Lower lobe of right lung (tissue), 2 donors: Measurements from ENCODE around the gene ROBO2. TPM values are rescaled to one million over a fixed set of nuclear protein-coding genes. Genes with fewer than 3 reads are reported as not detected.

Experiments used
- ATAC-seq, 2 donors: fragments of 200-7000 bp; cut with Tn5 transposase; one replicate each; pipeline ENCODE4 v1.9.1; 2020 to 2022; ENCODE audit warnings: mild to moderate bottlenecking in 2 of 2, moderate library complexity in 2 of 2
- DNase-seq: peaks from one replicate; pipeline ENCODE4 v3.0.0-alpha.2; 2020
- H3K27ac ChIP-seq: fragments of 200-600 bp; one replicate; pipeline ENCODE4 v1.8.0; 2022
- H3K27me3 ChIP-seq: fragments of 200-600 bp; one replicate; pipeline ENCODE4 v1.8.0; 2022; ENCODE audit warnings: low read depth
- H3K36me3 ChIP-seq: fragments of 200-600 bp; one replicate; pipeline ENCODE4 v1.8.0; 2022; ENCODE audit warnings: mild to moderate bottlenecking
- H3K4me1 ChIP-seq: fragments of 200-600 bp; one replicate; pipeline ENCODE4 v1.8.0; 2022
- H3K4me3 ChIP-seq: fragments of 200-600 bp; one replicate; pipeline ENCODE4 v1.8.0; 2022; ENCODE audit warnings: mild to moderate bottlenecking
- H3K9me3 ChIP-seq: fragments of 200-600 bp; one replicate; pipeline ENCODE4 v1.8.0; 2022
- CTCF ChIP-seq: fragments of 200-600 bp; IDR thresholded peaks from one replicate; pipeline ENCODE4 v1.8.0; 2022; ENCODE audit warnings: antibody characterized with exemption, mild to moderate bottlenecking
- intact Hi-C: fragments of 100-400 bp; cut with DNase I; formaldehyde crosslinking; loops from one replicate; pipeline ENCODE4 v1.11.0; 2022
- total RNA-seq: library from RNA; stranded (reverse); fragmentation: NEBNext Ultra II Directional; extraction: Animal tissue kit (Norgen Biotek cat#: 25700); gene quantifications from one replicate; pipeline ENCODE4 v1.2.1, GENCODE V29; 2021
- donor health status: DM: no; HTN: yes; CAD: no; lungs with severe emphysema.

Gene ROBO2
- total RNA-seq, 1 donor from 2014 or later = 11.8 TPM

GRCh38 chr3:77342027-77342426 is 302.1 kb downstream of the ROBO2 start:
- no peak for TF ChIP-seq CTCF

GRCh38 chr3:77342688-77343087 is 302.8 kb downstream of the ROBO2 start:
- H3K36me3 ChIP-seq = no peaks in the 10 kb centered on the region
- H3K4me3 ChIP-seq = no peak overlapping the region
- ATAC-seq = no peak

More at GRCh38 chr3:77342027-77342426, 302.1 kb downstream of the ROBO2 start:
- no peak overlapping the region for H3K27ac ChIP-seq
- no peaks in the 10 kb centered on the region for H3K9me3 ChIP-seq
- intact Hi-C loops = no loop called here
- H3K27me3 ChIP-seq = no peaks in the 10 kb centered on the region
- no peaks in the 10 kb centered on the region for H3K36me3 ChIP-seq
- no peak for DNase-seq
- no peaks in the 10 kb centered on the region for H3K4me1 ChIP-seq
- no peak for ATAC-seq
- H3K4me3 ChIP-seq = no peak overlapping the region

GRCh38 chr3:77345009-77345408 is 305.1 kb downstream of the ROBO2 start:
- no peak overlapping the region for H3K27ac ChIP-seq
- DNase-seq = no peak
- no peaks in the 10 kb centered on the region for H3K36me3 ChIP-seq
- no peak for TF ChIP-seq CTCF
- H3K4me1 ChIP-seq = no peaks in the 10 kb centered on the region
- no peaks in the 10 kb centered on the region for H3K9me3 ChIP-seq
- no peak overlapping the region for H3K4me3 ChIP-seq
- H3K27me3 ChIP-seq = no peaks in the 10 kb centered on the region
- intact Hi-C loops = no loop called here
- ATAC-seq = no peak

More at GRCh38 chr3:77342688-77343087, 302.8 kb downstream of the ROBO2 start:
- TF ChIP-seq CTCF = no peak
- intact Hi-C loops = no loop called here
- Histone ChIP-seq H3K4me1 (no peaks in the 10 kb centered on the region), H3K27ac (no peak overlapping the region), H3K9me3 (no peaks in the 10 kb centered on the region), H3K27me3 (no peaks in the 10 kb centered on the region)
- DNase-seq = no peak

- Histone ChIP-seq H3K27ac (no peak overlapping the region), H3K4me1 (no peaks in the 10 kb centered on the region), H3K27me3 (no peaks in the 10 kb centered on the region), H3K9me3 (no peaks in the 10 kb centered on the region), H3K4me3 (no peak overlapping the region), H3K36me3 (no peaks in the 10 kb centered on the region)
- ATAC-seq (peak in 1 of 2 donors; percentile 32), DNase-seq (no peak)
- no peak for TF ChIP-seq CTCF
- intact Hi-C loops = no loop called here
These were observed 308.5 kb downstream of the ROBO2 start for GRCh38 chr3:77348244-77348855.

GRCh38 chr3:77354958-77355357 is 315.1 kb downstream of the ROBO2 start:
- H3K27me3 ChIP-seq = no peaks in the 10 kb centered on the region
- H3K27ac ChIP-seq = no peak overlapping the region
- H3K9me3 ChIP-seq = no peaks in the 10 kb centered on the region
- intact Hi-C loops = no loop called here
- H3K4me3 ChIP-seq = no peak overlapping the region
- H3K36me3 ChIP-seq = no peaks in the 10 kb centered on the region
- no peak for DNase-seq
- H3K4me1 ChIP-seq = no peaks in the 10 kb centered on the region
- no peak for TF ChIP-seq CTCF
- peak; percentile 46 to 72 for ATAC-seq
